Fibroblast of villous mesenchyme (primary cell): Measurements from ENCODE around the gene HIPK3. TPM values are rescaled to one million over a fixed set of nuclear protein-coding genes. Genes with fewer than 3 reads are reported as not detected.

Experiments
- DNase-seq: peaks from one replicate; pipeline ENCODE4 v3.0.0-alpha.2; 2010; ENCODE audit warnings: low read depth
- H3K4me3 ChIP-seq: 2 replicates; pipeline ENCODE4 v1.5.1; 2011; ENCODE audit warnings: low read depth, mild to moderate bottlenecking, low read length
- total RNA-seq: library from RNA; depleted of rRNA; stranded (reverse); fragments of >200 nt; gene quantifications from 2 replicates; pipeline ENCODE4 v1.2.3, GENCODE V29; 2012
- TF ChIP-seq, protein P1 (sequence below): IDR thresholded peaks from 2 replicates; pipeline ENCODE4 v1.5.1; 2012; ENCODE audit warnings: low read depth, mild to moderate bottlenecking, low read length; ENCODE audit not compliant: insufficient read depth

HIPK3 gene
- total RNA-seq, 1 donor: 121 TPM

DNA sequence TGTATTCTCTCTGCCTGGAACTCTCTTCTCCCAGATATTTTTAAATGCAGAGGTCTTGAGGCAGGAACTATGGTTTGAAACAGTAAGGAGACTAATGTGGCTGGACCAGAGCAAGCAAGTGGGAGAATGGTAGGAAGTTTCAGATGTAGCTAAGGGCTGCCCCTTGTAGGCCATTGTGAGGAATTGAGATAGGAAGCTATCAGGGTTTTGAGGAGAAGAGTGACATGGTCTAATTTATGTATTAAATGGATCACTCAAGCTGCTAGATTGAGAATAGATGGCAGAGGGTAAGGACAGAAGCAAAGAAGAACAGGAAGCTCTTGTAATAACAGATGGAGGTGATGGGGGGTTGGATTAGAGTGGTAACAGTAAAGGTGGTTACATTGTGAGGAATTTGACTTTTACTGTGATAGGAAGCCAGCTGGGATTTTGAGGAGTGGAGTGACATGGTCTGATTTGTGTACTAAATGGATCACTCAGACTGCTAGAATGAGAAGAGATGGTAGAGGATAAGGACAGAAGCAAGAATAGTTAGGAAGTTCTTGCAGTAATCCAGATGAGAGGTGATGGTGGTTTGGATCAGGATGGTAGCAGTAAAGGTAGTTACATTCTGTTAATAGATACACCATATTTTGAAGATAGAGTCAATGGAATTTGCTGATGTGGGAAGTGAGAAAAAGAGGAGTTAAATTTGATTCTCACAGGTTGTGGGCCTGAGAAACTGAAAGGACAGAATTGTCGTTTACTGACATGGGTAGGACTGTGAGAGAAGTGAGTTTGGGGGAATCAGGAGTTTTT lies 63.0 kb downstream of the HIPK3 start:
- TF ChIP-seq, protein P1, sequence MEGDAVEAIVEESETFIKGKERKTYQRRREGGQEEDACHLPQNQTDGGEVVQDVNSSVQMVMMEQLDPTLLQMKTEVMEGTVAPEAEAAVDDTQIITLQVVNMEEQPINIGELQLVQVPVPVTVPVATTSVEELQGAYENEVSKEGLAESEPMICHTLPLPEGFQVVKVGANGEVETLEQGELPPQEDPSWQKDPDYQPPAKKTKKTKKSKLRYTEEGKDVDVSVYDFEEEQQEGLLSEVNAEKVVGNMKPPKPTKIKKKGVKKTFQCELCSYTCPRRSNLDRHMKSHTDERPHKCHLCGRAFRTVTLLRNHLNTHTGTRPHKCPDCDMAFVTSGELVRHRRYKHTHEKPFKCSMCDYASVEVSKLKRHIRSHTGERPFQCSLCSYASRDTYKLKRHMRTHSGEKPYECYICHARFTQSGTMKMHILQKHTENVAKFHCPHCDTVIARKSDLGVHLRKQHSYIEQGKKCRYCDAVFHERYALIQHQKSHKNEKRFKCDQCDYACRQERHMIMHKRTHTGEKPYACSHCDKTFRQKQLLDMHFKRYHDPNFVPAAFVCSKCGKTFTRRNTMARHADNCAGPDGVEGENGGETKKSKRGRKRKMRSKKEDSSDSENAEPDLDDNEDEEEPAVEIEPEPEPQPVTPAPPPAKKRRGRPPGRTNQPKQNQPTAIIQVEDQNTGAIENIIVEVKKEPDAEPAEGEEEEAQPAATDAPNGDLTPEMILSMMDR: no peak
- H3K4me3 ChIP-seq: no peak overlapping the region
- no peak for DNase-seq

DNA sequence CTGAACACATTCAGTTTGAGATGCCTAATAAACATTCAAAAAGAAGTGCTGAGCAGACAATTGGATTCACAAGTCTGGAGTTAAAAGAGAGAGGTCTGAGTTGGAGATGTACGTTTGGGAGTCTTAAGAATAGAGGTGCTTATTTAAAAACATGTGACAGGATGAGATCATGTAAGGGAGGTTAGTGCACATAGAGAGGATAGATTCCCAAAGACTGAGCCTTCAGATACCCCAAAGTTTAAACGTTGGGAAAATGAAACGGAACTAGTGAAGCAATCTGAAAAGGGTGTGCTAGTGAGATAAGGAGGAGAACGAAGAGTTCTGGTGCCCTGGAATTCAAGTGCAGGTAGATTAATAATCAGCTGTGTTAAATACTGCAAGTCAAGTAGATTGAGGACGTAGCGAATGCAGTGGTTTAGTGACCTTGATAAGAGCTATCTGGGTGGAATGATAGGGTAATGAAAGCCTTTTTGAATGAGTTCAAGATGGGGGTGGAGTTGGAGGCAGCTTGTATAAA lies 63.7 kb downstream of the HIPK3 start:
- TF ChIP-seq, protein P1: no peak
- no peak for DNase-seq
- H3K4me3 ChIP-seq: no peak overlapping the region

DNA sequence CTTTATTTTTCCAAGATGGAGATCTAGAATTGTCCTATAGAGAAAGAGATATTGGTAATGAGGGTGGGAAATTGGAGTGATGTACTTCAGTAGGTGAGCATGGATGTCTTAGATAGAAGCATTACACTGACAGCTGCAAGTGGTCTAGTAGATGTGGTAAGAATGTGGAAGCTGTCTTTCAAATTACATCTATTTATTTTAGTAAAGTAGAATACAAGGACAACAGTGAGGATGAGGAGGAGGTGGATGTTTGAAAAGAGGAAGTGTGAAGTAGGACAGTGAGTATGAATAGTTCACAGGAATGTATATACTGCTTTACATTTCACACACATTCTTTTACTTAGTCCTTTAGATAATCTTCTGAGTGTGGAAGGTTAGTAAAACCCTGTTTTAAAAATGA lies 64.2 kb downstream of the HIPK3 start:
- H3K4me3 ChIP-seq: no peak overlapping the region
- TF ChIP-seq, protein P1: no peak

DNA sequence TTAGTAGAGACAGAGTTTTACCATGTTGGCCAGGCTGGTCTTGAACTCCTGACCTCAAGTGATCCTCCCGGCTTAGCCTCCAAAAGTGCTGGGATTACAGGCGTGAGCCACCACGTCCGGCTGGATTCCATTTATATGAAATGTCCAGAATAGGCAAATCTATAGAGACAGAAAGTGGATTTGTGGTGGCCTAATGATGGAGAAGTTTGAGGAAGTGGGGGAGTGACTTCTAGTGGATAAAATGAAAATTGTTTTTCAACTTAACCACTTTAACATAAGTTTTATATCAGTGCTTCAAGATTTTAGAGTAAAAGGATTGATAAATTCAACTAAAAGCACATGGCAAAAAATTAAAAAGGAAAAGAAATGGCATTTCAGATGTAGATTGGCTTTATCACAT lies 66.2 kb downstream of the HIPK3 start:
- H3K4me3 ChIP-seq: no peak overlapping the region
- TF ChIP-seq, protein P1: no peak
- no peak for DNase-seq

More for the DNA sequence above, 64.2 kb downstream of the HIPK3 start:
- no peak for DNase-seq

DNA sequence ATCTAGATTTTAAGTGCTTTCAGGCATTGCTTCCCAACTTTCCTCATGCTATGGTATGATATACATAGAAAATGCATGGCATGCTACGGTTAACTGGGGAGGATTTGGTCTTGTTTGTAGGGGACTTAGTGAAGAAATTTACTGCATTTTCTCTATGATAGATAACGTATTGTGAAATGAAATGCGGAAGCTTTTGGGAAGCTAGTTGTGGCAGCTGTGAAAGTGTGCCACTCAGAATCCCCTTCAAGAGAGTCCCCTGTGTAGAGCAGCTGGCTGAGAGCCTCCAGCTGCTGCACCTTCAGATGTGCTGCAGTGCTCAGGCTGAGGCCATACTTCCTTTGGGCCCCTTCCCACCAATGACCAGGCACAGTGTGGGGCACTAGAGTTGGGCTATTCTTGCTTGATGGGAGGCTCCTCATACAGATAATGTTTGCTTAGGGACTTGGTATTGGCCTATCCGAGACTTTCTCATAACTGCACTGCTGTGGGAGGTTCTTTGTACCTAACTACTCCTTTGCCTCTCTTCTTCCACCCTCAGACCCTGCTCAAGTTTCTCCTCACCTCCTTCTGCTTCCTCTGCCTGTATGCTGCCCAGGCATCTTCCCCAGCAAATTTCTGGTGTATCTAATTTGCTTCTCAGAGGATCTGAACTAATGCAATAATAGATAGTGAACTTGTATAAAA lies 67.3 kb downstream of the HIPK3 start:
- TF ChIP-seq, protein P1: no peak
- H3K4me3 ChIP-seq: no peak overlapping the region
- peak; percentile 58 for DNase-seq

DNA sequence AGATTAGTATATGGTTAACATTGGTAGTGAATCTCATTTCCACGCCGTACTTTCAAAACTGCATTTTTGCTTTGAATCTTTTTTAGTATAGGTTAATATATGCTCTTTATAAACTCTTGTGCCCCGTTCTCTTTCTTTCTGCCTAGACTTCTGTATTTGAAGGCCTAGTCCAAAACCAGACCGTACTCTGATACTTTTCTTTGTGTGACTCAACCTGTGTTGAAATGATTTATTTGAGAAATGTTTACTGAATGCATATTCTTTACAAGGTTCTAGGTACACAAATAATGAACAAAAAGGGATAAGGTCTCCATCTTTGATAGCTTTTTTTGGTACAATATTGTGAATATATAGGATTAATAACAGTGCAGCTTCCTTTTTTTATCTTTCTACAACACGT lies 68.3 kb downstream of the HIPK3 start:
- no peak overlapping the region for H3K4me3 ChIP-seq
- TF ChIP-seq, protein P1: no peak
- DNase-seq: no peak
